Measurements from ENCODE around the gene ARHGAP45. TPM values are rescaled to one million over a fixed set of nuclear protein-coding genes. Genes with fewer than 3 reads are reported as not detected.
"Not testable (repeated sequence)": the region's sequence is repeated elsewhere in the genome, so short reads cannot be mapped to it uniquely, and the experiment has no call there.

The ARHGAP45 gene
- total RNA-seq, 1 donor from 2014 or later = 0.21 TPM

GRCh38 chr19:1113986-1114483 lies 47.1 kb downstream of the ARHGAP45 start:
- DNase-seq (ENCODE audit: low read depth) = no peak

- DNase-seq (ENCODE audit: low read depth) = not testable (repeated sequence)
Measured at GRCh38 chr19:1114728-1115127, 47.8 kb downstream of the ARHGAP45 start.

GRCh38 chr19:1115646-1116420 lies 48.9 kb downstream of the ARHGAP45 start:
- no peak for DNase-seq (ENCODE audit: low read depth)

GRCh38 chr19:1116726-1117581 lies 50.0 kb downstream of the ARHGAP45 start:
- no peak for DNase-seq (ENCODE audit: low read depth)

GRCh38 chr19:1117654-1118053 lies 50.7 kb downstream of the ARHGAP45 start:
- DNase-seq (ENCODE audit: low read depth) = no peak

GRCh38 chr19:1118999-1119398 lies 52.0 kb downstream of the ARHGAP45 start:
- no peak for DNase-seq (ENCODE audit: low read depth)

- no peak for DNase-seq (ENCODE audit: low read depth)
Measured at GRCh38 chr19:1119475-1120217, 52.7 kb downstream of the ARHGAP45 start.

GRCh38 chr19:1121395-1121794 lies 54.4 kb downstream of the ARHGAP45 start:
- DNase-seq (ENCODE audit: low read depth) = no peak

- no peak for DNase-seq (ENCODE audit: low read depth)
Measured at GRCh38 chr19:1122021-1122971, 55.3 kb downstream of the ARHGAP45 start.

- DNase-seq (ENCODE audit: low read depth) = peak; percentile 33
Measured at GRCh38 chr19:1122972-1123363, 56.0 kb downstream of the ARHGAP45 start.

- no peak for DNase-seq (ENCODE audit: low read depth)
Measured at GRCh38 chr19:1123381-1123780, 56.4 kb downstream of the ARHGAP45 start.

- no peak for DNase-seq (ENCODE audit: low read depth)
Measured at GRCh38 chr19:1123885-1124677, 57.1 kb downstream of the ARHGAP45 start.

GRCh38 chr19:1125601-1126467 lies 58.9 kb downstream of the ARHGAP45 start:
- DNase-seq (ENCODE audit: low read depth) = peak; percentile 79

- no peak for DNase-seq (ENCODE audit: low read depth)
Measured at GRCh38 chr19:1126984-1127760, 60.2 kb downstream of the ARHGAP45 start.

- DNase-seq (ENCODE audit: low read depth) = no peak
Measured at GRCh38 chr19:1128106-1128505, 61.1 kb downstream of the ARHGAP45 start.

GRCh38 chr19:1129084-1129483 lies 62.1 kb downstream of the ARHGAP45 start:
- DNase-seq (ENCODE audit: low read depth) = not testable (repeated sequence)

- DNase-seq (ENCODE audit: low read depth) = no peak
Measured at GRCh38 chr19:1129535-1129934, 62.6 kb downstream of the ARHGAP45 start.
